ENCODE data around the gene COL1A1. TPM values are rescaled to one million over a fixed set of nuclear protein-coding genes. Genes with fewer than 3 reads are reported as not detected.

The COL1A1 gene
- total RNA-seq, 2 experiments from 2014 or later, result not detected

DNA sequence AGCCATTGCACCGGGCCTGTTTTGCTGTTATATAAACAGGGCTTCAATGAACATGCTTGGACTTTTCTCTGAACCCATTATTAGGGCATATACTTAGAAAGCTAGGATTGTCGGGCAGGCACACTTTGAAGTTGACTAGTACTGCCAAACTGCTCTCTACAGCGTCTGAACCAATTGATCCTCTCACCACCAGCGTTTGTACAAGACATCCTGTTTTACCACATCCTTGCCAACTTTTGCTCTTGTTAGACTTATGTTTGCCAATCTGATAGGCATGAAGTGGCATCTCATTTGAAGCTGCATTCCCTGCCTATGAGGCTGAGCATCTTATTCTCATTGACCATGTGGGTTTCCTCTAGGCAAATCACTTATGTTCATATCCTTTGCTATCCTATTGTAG lies 43.5 kb downstream of the COL1A1 start:
- no peaks in the 10 kb centered on the region for H3K9me2 ChIP-seq (ENCODE audit: insufficient read depth, low read length)
- H4K20me1 ChIP-seq (ENCODE audit: insufficient read depth, low read length), result no peaks in the 10 kb centered on the region
- H3K4me1 ChIP-seq (ENCODE audit: insufficient read depth, low read length, poor library complexity, severe bottlenecking), result peaks cover 35% of the 10 kb centered on the region
- no peak for DNase-seq (ENCODE audit: low spot score)
- no peak overlapping the region for H3K4me2 ChIP-seq (ENCODE audit: low read length)
- no peak overlapping the region for H3K27ac ChIP-seq (ENCODE audit: low read depth, low read length, poor library complexity, severe bottlenecking)
- no peaks in the 10 kb centered on the region for H3K36me3 ChIP-seq (ENCODE audit: insufficient read depth, low read length)
- POLR2A ChIA-PET, result no interaction called here
- TF ChIP-seq, protein P1, sequence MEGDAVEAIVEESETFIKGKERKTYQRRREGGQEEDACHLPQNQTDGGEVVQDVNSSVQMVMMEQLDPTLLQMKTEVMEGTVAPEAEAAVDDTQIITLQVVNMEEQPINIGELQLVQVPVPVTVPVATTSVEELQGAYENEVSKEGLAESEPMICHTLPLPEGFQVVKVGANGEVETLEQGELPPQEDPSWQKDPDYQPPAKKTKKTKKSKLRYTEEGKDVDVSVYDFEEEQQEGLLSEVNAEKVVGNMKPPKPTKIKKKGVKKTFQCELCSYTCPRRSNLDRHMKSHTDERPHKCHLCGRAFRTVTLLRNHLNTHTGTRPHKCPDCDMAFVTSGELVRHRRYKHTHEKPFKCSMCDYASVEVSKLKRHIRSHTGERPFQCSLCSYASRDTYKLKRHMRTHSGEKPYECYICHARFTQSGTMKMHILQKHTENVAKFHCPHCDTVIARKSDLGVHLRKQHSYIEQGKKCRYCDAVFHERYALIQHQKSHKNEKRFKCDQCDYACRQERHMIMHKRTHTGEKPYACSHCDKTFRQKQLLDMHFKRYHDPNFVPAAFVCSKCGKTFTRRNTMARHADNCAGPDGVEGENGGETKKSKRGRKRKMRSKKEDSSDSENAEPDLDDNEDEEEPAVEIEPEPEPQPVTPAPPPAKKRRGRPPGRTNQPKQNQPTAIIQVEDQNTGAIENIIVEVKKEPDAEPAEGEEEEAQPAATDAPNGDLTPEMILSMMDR (conservative IDR thresholded peaks at IDR 0.05; ENCODE audit: low read length), result no peak
- no peak for TF ChIP-seq EZH2phosphoT487 (IDR thresholded peaks at IDR 0.05; ENCODE audit: borderline replicate concordance, low read depth, low read length)
- H2AFZ ChIP-seq (ENCODE audit: low read length), result no peak overlapping the region
- no TSS peak for BruUV-seq (replicated peaks)
- intact Hi-C loops (cut with micrococcal nuclease; ENCODE audit: unreplicated experiment), result loop anchor here (10.0 kb wide), 1 partner anchor 483 kb away; the partner anchor contains the start of gene SPOP
- no peak overlapping the region for H3K4me3 ChIP-seq (ENCODE audit: low read depth, low read length, poor library complexity, severe bottlenecking)
- no peaks in the 10 kb centered on the region for H3K79me2 ChIP-seq (ENCODE audit: insufficient read depth, low read depth, low read length)
- CTCF ChIA-PET (ENCODE audit: unreplicated experiment), result no interaction called here
- H3K9me3 ChIP-seq (ENCODE audit: low read length), result no peaks in the 10 kb centered on the region

DNA sequence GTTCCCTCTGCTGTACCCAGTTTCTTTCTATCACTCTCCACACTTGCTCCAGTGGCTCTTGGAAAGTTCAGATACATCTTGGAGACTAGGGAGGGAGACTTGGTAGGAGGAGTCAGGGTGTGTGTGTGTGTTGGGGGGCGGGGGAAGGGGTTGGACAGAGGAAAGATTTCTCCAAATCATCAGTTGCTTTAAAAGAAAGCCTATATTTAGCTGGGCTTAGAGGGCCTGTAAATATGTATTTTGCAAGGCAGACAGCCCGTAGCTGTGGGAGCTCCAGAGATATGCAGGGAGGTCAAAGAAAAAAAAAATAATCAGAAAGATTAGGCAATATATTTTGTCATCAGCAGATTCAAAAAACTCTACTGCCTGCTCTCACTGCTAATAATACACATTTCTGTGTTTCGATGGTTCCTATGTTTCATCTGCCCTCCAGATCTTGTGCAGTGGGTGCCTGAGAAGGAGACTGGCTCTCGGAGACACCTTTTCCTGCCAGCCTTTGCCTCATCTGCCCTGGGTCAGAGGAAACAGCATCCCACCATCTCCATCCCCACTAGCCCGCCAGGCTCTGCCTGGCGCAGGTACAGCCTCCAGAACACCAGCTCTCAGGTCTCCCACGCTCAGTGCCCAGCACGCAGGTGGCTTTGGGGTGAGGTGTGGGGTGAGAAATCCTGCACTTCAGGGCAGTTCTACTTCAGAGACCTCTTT lies 46.2 kb downstream of the COL1A1 start:
- BruUV-seq (replicated peaks), result no TSS peak
- intact Hi-C loops (cut with micrococcal nuclease; ENCODE audit: unreplicated experiment), result loop anchor here (10.0 kb wide), 1 partner anchor 480 kb away; the partner anchor contains the start of gene SPOP
- CTCF ChIA-PET (ENCODE audit: unreplicated experiment), result no interaction called here
- no peak overlapping the region for H2AFZ ChIP-seq (ENCODE audit: low read length)
- H3K9me2 ChIP-seq (ENCODE audit: insufficient read depth, low read length), result no peaks in the 10 kb centered on the region
- no peak for TF ChIP-seq EZH2phosphoT487 (IDR thresholded peaks at IDR 0.05; ENCODE audit: borderline replicate concordance, low read depth, low read length)
- TF ChIP-seq, protein P1 (conservative IDR thresholded peaks at IDR 0.05; ENCODE audit: low read length), result no peak
- no peak for DNase-seq (ENCODE audit: low spot score)
- H3K79me2 ChIP-seq (ENCODE audit: insufficient read depth, low read depth, low read length), result peaks cover 8% of the 10 kb centered on the region
- H3K9me3 ChIP-seq (ENCODE audit: low read length), result no peaks in the 10 kb centered on the region
- no peaks in the 10 kb centered on the region for H4K20me1 ChIP-seq (ENCODE audit: insufficient read depth, low read length)
- H3K36me3 ChIP-seq (ENCODE audit: insufficient read depth, low read length), result no peaks in the 10 kb centered on the region
- H3K4me2 ChIP-seq (ENCODE audit: low read length), result peak overlapping the region; percentile 31; the same call in 1 of the 2 replicates
- no peak overlapping the region for H3K27ac ChIP-seq (ENCODE audit: low read depth, low read length, poor library complexity, severe bottlenecking)
- H3K4me1 ChIP-seq (ENCODE audit: insufficient read depth, low read length, poor library complexity, severe bottlenecking), result peaks cover 30% of the 10 kb centered on the region
- POLR2A ChIA-PET, result interaction anchor here (0.7 kb wide), 1 partner anchor 23 kb away, joined by 3 read pairs; no protein-coding TSS in a partner anchor
- no peak overlapping the region for H3K4me3 ChIP-seq (ENCODE audit: low read depth, low read length, poor library complexity, severe bottlenecking)

DNA sequence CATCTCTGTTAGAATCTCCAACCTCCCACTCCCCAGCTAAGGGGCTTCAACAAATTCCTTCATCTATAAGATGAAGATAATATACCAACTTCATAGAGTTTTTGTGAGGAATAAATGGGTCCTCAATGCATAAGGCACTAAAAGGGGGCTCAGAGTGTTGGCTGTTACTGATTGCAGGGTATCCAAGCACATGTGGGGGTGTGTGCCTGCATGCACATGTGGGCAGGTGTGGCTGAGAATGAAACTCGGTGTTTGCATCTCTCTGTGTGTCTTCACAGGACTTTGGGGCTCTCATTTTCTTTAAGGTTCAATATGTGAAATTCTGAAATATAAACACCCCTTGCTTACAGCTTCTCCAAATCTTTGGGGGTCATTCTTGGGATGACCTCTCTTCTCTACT lies 46.8 kb downstream of the COL1A1 start:
- peaks cover 13% of the 10 kb centered on the region for H3K79me2 ChIP-seq (ENCODE audit: insufficient read depth, low read depth, low read length)
- ChIA-PET POLR2A (interaction anchor here (0.7 kb wide), 1 partner anchor 23 kb away, joined by 3 read pairs; no protein-coding TSS in a partner anchor), CTCF (ENCODE audit: unreplicated experiment) (no interaction called here)
- peaks cover 1% of the 10 kb centered on the region; the same call in 1 of the 2 replicates for H3K36me3 ChIP-seq (ENCODE audit: insufficient read depth, low read length)
- intact Hi-C loops (cut with micrococcal nuclease; ENCODE audit: unreplicated experiment), result loop anchor here (10.0 kb wide), 1 partner anchor 480 kb away; the partner anchor contains the start of gene SPOP
- H3K4me3 ChIP-seq (ENCODE audit: low read depth, low read length, poor library complexity, severe bottlenecking), result no peak overlapping the region
- no peaks in the 10 kb centered on the region for H3K9me2 ChIP-seq (ENCODE audit: insufficient read depth, low read length)
- peak overlapping the region; percentile 2 for H3K27ac ChIP-seq (ENCODE audit: low read depth, low read length, poor library complexity, severe bottlenecking)
- no peaks in the 10 kb centered on the region for H3K9me3 ChIP-seq (ENCODE audit: low read length)
- TF ChIP-seq, protein P1 (conservative IDR thresholded peaks at IDR 0.05; ENCODE audit: low read length), result no peak
- no peak for TF ChIP-seq EZH2phosphoT487 (IDR thresholded peaks at IDR 0.05; ENCODE audit: borderline replicate concordance, low read depth, low read length)
- DNase-seq (ENCODE audit: low spot score), result no peak
- peak overlapping the region; percentile 31; the same call in 1 of the 2 replicates for H3K4me2 ChIP-seq (ENCODE audit: low read length)
- H3K4me1 ChIP-seq (ENCODE audit: insufficient read depth, low read length, poor library complexity, severe bottlenecking), result peaks cover 30% of the 10 kb centered on the region
- H2AFZ ChIP-seq (ENCODE audit: low read length), result no peak overlapping the region
- H4K20me1 ChIP-seq (ENCODE audit: insufficient read depth, low read length), result no peaks in the 10 kb centered on the region
- no TSS peak for BruUV-seq (replicated peaks)

All from OCI-LY7 (cell line).